KOPT-K1 (cell line): ENCODE results near the gene SMIM28.
"Not testable (repeated sequence)": the region's sequence is repeated elsewhere in the genome, so short reads cannot be mapped to it uniquely, and the experiment has no call there.

Experiments
- H3K27ac ChIP-seq: fragments of 200-600 bp; sonication (generic); 2 replicates; pipeline ENCODE4 v1.5.1; 2016; ENCODE audit warnings: antibody characterized with exemption, mild to moderate bottlenecking, low read depth, low read length; ENCODE audit not compliant: poor library complexity, severe bottlenecking
- H3K36me3 ChIP-seq: fragments of 200-600 bp; sonication (generic); 2 replicates; pipeline ENCODE4 v1.5.1; 2017; ENCODE audit warnings: antibody characterized with exemption, mild to moderate bottlenecking, low read length, moderate library complexity; ENCODE audit not compliant: insufficient read depth
- H3K9me3 ChIP-seq: fragments of 200-600 bp; sonication (generic); 2 replicates; pipeline ENCODE4 v1.5.1; 2017; ENCODE audit warnings: antibody characterized with exemption, low read length, mild to moderate bottlenecking; ENCODE audit not compliant: insufficient read depth, poor library complexity, severe bottlenecking

SMIM28 gene

DNA sequence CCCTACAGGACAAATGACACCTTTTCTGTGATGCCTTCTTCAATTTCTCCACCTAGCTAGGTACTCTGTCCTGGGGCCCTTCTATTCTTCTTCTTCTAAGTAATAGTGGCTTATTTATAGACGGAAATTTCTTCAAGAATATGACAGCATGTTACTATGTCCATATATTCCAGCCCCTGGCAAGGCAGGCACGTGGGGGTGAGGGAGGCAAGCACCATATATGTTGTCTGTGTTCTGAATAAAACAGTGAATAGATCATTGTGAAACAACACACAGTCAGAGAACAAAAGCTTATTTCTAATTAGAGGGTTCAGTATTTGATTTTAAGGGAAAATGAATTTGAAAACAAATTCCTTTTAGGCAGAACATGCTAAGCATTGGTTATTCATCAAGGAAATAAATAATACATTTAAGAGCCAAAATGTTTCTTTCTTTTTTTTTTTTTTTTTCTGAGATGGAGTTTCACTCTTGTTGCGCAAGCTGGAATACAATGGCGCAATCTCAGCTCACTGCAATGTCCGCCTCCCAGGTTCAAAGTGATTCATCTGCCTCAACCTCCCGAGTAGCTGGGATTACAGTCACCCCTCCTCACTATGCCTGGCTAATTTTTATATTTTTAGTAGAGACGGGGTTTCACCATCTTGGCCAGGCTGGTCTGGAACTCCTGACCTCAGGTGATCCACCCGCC is 32.5 kb downstream of the SMIM28 start:
- no peaks in the 10 kb centered on the region for H3K9me3 ChIP-seq
- H3K27ac ChIP-seq: no peak overlapping the region
- H3K36me3 ChIP-seq: no peaks in the 10 kb centered on the region

GRCh38 chr6:138410972-138411880 is 33.5 kb downstream of the SMIM28 start:
- no peaks in the 10 kb centered on the region for H3K9me3 ChIP-seq
- H3K36me3 ChIP-seq: no peaks in the 10 kb centered on the region
- no peak overlapping the region for H3K27ac ChIP-seq

DNA sequence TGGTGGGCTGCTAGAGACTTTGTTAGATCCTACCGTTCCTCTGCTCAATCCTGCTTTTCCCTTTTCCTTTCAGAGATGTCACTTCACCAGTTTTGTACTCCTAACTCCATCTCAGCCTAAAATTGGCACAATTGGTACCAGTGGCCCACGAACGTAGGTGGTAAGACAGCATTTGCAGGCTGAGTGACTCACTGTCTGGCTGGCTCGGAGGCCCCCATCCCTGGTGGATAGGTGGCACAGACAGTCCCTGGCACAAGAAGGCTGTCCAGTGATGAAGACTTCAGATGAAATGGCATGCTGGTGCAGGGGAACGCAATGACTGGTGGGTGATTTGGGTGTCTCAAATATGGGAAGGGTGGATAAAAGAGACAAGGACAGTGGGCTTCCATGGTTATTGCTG is 37.4 kb downstream of the SMIM28 start:
- Histone ChIP-seq H3K9me3 (no peaks in the 10 kb centered on the region), H3K27ac (no peak overlapping the region), H3K36me3 (no peaks in the 10 kb centered on the region)

DNA sequence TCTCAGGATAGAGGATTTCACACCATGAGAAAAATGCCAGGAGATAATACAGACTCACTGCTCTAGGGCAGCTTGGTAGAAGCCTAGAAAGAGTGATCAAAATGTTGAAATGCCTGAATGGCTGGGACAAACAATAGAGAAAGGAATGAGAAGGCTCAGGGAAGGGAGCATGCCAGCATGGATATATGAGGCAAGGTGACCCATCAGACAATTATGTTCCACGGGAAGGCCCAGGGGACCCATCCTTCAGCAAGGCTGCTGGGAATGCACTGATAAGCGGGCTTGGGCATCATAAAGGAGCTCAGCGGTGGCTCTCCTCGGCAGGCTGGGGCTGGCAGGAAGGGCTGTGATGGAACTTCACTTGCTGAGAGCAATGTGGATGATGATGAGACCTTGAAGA is 38.5 kb downstream of the SMIM28 start:
- no peaks in the 10 kb centered on the region for H3K36me3 ChIP-seq
- H3K9me3 ChIP-seq: no peaks in the 10 kb centered on the region
- H3K27ac ChIP-seq: no peak overlapping the region

DNA sequence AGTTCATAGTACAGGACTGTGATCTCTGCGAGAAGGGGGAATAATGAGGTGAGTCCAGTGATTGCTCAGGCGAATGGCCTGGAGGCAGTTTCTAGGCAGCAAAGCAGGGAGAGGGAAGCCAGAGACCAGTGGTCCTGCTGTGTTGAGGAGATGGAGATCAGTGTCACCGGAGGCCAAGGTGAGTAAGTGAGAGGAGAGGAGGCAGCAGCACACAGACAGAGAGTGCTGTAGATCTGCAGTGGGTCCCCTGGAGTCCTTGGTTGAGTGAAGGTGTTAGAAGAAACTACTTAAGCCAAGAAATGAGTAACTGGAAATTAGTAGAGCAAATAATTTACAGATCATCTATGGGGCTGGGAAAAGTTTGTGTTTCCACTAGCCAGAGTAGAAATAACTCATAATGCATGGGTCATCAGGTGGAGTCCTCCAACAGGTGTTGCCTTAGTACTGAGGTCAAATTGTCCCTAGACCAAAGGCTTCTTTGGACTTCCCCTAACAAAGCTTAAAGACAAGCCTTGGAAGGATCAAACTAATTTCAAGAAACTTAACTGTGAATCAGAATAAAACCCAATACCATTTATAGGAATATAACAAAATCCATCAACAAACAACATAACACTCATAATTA is 39.9 kb downstream of the SMIM28 start:
- Histone ChIP-seq H3K36me3 (no peaks in the 10 kb centered on the region), H3K9me3 (no peaks in the 10 kb centered on the region), H3K27ac (no peak overlapping the region)

DNA sequence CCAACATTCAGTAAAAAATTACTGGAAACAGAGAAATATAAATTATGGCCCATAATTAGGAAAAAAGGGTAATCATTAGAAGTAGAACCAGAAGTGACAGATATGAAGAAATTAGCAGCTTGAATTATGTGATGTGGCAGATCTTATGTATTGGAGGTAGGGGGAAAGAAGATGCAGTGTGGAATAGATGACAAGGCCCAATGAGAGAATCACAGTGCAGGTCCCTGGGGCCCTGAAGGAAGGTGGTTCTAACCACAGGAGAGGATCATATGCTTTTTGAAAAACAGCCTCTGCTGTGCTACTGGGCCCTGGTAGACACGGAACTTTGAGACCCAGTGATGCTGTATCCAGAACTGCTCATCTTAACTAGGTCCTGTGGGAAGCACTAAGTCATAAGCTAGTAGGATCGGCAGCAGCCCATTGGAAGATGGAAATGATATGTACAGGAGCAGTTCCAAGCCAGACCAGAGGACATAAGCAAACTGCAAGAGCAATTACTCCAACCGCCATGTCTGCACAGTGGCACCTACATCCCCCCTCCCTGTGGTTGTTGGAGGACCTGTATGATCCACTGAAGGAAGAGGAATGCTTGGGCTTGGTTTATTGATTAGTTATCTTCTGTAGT is 40.5 kb downstream of the SMIM28 start:
- no peak overlapping the region for H3K27ac ChIP-seq
- no peaks in the 10 kb centered on the region for H3K36me3 ChIP-seq
- H3K9me3 ChIP-seq: no peaks in the 10 kb centered on the region

DNA sequence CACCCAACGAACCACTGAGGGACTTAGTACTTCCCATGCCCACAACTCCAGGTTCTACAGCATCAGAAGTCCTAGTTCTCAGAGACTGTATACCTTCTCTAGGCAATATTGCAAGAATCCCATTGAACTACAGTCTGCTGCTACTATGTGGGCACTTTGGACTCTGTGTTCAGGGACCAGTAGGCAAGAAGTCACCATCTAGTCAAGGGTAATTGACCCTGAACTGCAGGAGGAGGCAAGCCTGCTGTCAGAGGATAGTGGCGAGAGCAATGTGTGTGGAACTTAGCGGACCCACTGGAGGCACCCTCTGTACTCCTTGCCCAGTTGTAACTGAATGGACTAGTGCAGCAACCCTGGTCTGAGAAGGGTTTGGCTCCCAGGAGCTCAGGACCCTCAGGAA is 42.1 kb downstream of the SMIM28 start:
- Histone ChIP-seq H3K36me3 (no peaks in the 10 kb centered on the region), H3K27ac (no peak overlapping the region), H3K9me3 (no peaks in the 10 kb centered on the region)

GRCh38 chr6:138420356-138420755 is 42.7 kb downstream of the SMIM28 start:
- Histone ChIP-seq H3K36me3 (no peaks in the 10 kb centered on the region), H3K9me3 (no peaks in the 10 kb centered on the region), H3K27ac (no peak overlapping the region)

- Histone ChIP-seq H3K36me3 (no peaks in the 10 kb centered on the region), H3K27ac (no peak overlapping the region), H3K9me3 (no peaks in the 10 kb centered on the region)
Measured at GRCh38 chr6:138421089-138421488, 43.4 kb downstream of the SMIM28 start.

GRCh38 chr6:138421608-138422007 is 43.9 kb downstream of the SMIM28 start:
- no peaks in the 10 kb centered on the region for H3K36me3 ChIP-seq
- no peaks in the 10 kb centered on the region for H3K9me3 ChIP-seq
- H3K27ac ChIP-seq: no peak overlapping the region

DNA sequence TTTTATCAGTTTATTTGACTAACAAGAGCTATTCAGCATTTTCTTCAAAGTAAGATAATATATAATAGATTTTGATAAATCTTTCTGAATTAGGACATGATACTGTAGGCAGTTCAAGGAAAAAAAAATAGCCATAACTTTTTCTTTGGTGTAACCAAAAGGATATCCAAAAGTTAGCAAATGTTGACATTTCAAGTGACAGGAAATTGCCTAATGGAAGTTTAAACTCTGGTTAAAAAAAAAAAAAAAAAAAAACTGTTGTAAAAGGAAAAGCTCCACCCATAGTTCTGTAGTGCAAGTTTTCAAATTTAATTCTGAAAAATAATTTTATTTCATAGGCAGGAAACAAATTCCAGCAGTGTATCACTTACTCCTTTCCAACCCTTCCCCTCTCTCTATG is 45.2 kb downstream of the SMIM28 start:
- Histone ChIP-seq H3K9me3 (no peaks in the 10 kb centered on the region), H3K36me3 (no peaks in the 10 kb centered on the region), H3K27ac (no peak overlapping the region)

- no peak overlapping the region for H3K27ac ChIP-seq
- H3K9me3 ChIP-seq: no peaks in the 10 kb centered on the region
- H3K36me3 ChIP-seq: no peaks in the 10 kb centered on the region
Measured at GRCh38 chr6:138424004-138424904, 46.5 kb downstream of the SMIM28 start.

DNA sequence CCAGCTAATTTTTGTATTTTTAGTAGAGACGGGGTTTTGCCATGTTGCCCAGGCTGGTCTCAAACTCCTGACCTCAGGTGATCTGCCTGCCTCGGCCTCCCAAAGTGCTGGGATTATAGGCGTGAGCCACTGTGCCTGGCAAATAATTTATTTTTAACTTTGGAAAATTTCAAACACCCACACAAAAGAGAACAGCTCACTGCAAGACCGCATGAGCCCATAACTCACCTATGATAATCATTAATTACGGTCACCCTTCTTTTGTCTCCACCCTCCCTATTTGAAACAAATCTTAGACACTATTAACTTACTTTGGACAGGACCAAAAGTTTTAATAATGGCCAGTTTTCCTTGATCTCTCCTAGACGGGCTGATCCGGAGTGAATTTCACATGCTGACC is 47.6 kb downstream of the SMIM28 start:
- not testable (repeated sequence) for H3K36me3 ChIP-seq, H3K9me3 ChIP-seq, H3K27ac ChIP-seq

DNA sequence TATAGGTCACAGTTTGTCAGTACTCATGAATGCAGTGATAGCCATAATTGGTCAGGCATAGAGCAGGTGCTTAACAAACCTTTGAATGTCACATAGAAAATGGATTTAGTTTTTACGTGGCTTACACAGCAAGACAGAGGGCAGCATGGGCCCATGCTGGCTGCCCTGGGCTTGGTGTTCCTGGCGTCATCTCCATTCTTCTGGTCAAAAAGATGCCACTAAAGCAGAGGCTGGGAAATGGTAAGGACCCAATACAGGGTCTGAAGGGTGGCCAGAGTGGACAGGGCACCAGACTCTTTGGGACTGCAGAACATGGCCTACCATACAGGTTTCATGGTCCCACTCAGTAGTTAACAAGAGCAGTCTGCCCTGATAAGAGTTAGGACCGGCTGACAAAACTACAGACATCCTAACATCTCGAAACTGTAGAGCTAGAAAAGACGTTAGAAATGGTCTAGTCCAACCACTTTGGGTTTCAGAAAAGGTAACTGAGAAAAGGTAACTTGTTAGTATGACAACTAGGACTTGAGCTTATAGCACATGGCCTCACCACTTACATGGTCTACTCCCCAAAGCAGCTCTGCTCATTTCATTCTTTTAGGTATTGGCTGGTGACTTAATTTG is 48.9 kb downstream of the SMIM28 start:
- no peaks in the 10 kb centered on the region for H3K9me3 ChIP-seq
- no peaks in the 10 kb centered on the region for H3K36me3 ChIP-seq

More for the DNA sequence above, 48.9 kb downstream of the SMIM28 start:
- no peak overlapping the region for H3K27ac ChIP-seq
